Ecto neural progenitor cell (in vitro differentiated cells): ENCODE measurements around the gene HPS4.

Experiments used
- DNase-seq: peaks from one replicate; pipeline ENCODE4 v3.0.0-alpha.2; 2018; ENCODE audit warnings: low spot score

HPS4 gene

GRCh38 chr22:26496456-26496855 is 12.9 kb upstream of the HPS4 start:
- DNase-seq = no peak

- no peak for DNase-seq
Observed at GRCh38 chr22:26494506-26494905, 10.9 kb upstream of the HPS4 start.

GRCh38 chr22:26492220-26492619 is 8.6 kb upstream of the HPS4 start:
- DNase-seq = no peak

GRCh38 chr22:26489447-26490036 is 6.0 kb upstream of the HPS4 start:
- no peak for DNase-seq

GRCh38 chr22:26487996-26488395 is 4.4 kb upstream of the HPS4 start:
- DNase-seq = no peak

- no peak for DNase-seq
Observed at GRCh38 chr22:26486394-26486793, 2.8 kb upstream of the HPS4 start.

GRCh38 chr22:26485806-26486390 is 2.3 kb upstream of the HPS4 start:
- no peak for DNase-seq

GRCh38 chr22:26485013-26485412 is 1.4 kb upstream of the HPS4 start:
- no peak for DNase-seq

- no peak for DNase-seq
Observed at GRCh38 chr22:26484360-26484706, 750 bp upstream of the HPS4 start.

GRCh38 chr22:26483043-26483438 is 542 bp downstream of the HPS4 start:
- DNase-seq = no peak

GRCh38 chr22:26482161-26482560 is 1.4 kb downstream of the HPS4 start:
- DNase-seq = no peak

- DNase-seq = no peak
Observed at GRCh38 chr22:26481694-26482093, 1.9 kb downstream of the HPS4 start.

GRCh38 chr22:26481112-26481693 is 2.4 kb downstream of the HPS4 start:
- no peak for DNase-seq

- DNase-seq = no peak
Observed at GRCh38 chr22:26480611-26480932, 3.0 kb downstream of the HPS4 start.

- no peak for DNase-seq
Observed at GRCh38 chr22:26479792-26480610, 3.6 kb downstream of the HPS4 start.

- no peak for DNase-seq
Observed at GRCh38 chr22:26479043-26479791, 4.4 kb downstream of the HPS4 start.

- DNase-seq = no peak
Observed at GRCh38 chr22:26477341-26477731, 6.2 kb downstream of the HPS4 start.

- no peak for DNase-seq
Observed at GRCh38 chr22:26476705-26477340, 6.8 kb downstream of the HPS4 start.

- no peak for DNase-seq
Observed at GRCh38 chr22:26474682-26475081, 8.9 kb downstream of the HPS4 start.

- no peak for DNase-seq
Observed at GRCh38 chr22:26471522-26471921, 12.1 kb downstream of the HPS4 start.

GRCh38 chr22:26470807-26471206 is 12.8 kb downstream of the HPS4 start:
- DNase-seq = no peak

- no peak for DNase-seq
Observed at GRCh38 chr22:26466196-26466595, 17.4 kb downstream of the HPS4 start.
